Measurements from ENCODE around the gene FOXA1. TPM values are rescaled to one million over a fixed set of nuclear protein-coding genes. Genes with fewer than 3 reads are reported as not detected.

FOXA1 gene
- total RNA-seq, 1 experiment from 2014 or later = 0.07 TPM

DNA sequence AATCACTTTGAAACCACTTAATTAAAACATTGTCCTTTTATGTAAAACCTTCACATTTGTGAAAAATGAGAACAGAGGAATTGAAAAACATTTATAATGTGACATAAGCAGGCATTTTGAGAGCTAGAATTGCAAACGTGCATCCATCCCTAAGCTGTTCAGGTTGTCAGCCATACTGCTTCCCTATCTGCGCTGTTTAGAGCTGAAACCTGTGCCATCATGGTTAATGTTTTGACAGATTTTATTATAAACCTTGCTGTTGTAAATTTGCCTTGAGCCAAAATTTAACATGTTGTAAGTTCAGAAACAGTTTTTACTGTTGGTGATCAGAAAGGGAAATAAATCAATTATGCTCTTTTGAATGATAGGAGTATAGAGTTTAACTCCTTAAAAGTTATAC lies 31.9 kb downstream of the FOXA1 start:
- H4K20me1 ChIP-seq (ENCODE audit: control insufficient read depth, insufficient read depth, insufficient read length) = no peaks in the 10 kb centered on the region
- no peak overlapping the region for H4K5ac ChIP-seq (ENCODE audit: insufficient read length, low read depth, low read length)
- no peaks in the 10 kb centered on the region for H3K4me1 ChIP-seq (ENCODE audit: insufficient read depth, low read length)
- DNase-seq = no peak
- no peak overlapping the region for H3K4me2 ChIP-seq (ENCODE audit: insufficient read depth, insufficient read length, low read length)
- H2BK15ac ChIP-seq (ENCODE audit: low read depth, low read length) = no peak overlapping the region
- H2BK20ac ChIP-seq (ENCODE audit: low read depth, low read length, poor library complexity, severe bottlenecking) = no peak overlapping the region
- H3K9me3 Mint-ChIP-seq = no peaks in the 10 kb centered on the region
- H3K27ac Mint-ChIP-seq = no peak overlapping the region
- no peak overlapping the region for H4K8ac ChIP-seq (replicated peaks; ENCODE audit: insufficient read length, low read depth, low read length)
- H3K27ac ChIP-seq (ENCODE audit: insufficient read length, low read depth, low read length) = no peak overlapping the region
- no peaks in the 10 kb centered on the region for H3K9me3 ChIP-seq (ENCODE audit: control insufficient read depth, low read depth, low read length)
- H3K27me3 ChIP-seq (ENCODE audit: insufficient read depth, low read length) = no peaks in the 10 kb centered on the region
- H2BK12ac ChIP-seq (ENCODE audit: insufficient read length, low read depth, low read length) = no peak overlapping the region
- H3K4ac ChIP-seq (ENCODE audit: low read depth, low read length) = no peak overlapping the region
- H3K14ac ChIP-seq (ENCODE audit: insufficient read depth, low read length) = no peak overlapping the region
- H3K56ac ChIP-seq (ENCODE audit: insufficient read length, low read depth, low read length) = no peak overlapping the region
- H3K4me3 Mint-ChIP-seq = no peak overlapping the region
- no peaks in the 10 kb centered on the region for H3K79me1 ChIP-seq (ENCODE audit: insufficient read depth, low read depth, low read length, poor library complexity, severe bottlenecking)
- no peaks in the 10 kb centered on the region for H3K79me2 ChIP-seq (ENCODE audit: insufficient read depth, low read length)
- WGBS (ENCODE audit: extremely low coverage, insufficient read length, low lambda C conversion rate) = no CpG with 5 or more reads among the region's 2 CpGs
- TF ChIP-seq CTCF (conservative IDR thresholded peaks at IDR 0.05) = no peak
- no peak overlapping the region for H4K91ac ChIP-seq (ENCODE audit: insufficient read length, low read depth, low read length)
- no peaks in the 10 kb centered on the region for H3K27me3 Mint-ChIP-seq (ENCODE audit: low read depth)
- H3T11ph ChIP-seq (ENCODE audit: low read length) = no peak overlapping the region
- no peak overlapping the region for H3K9ac ChIP-seq (ENCODE audit: extremely low read depth, insufficient read length, low read length)
- no peak overlapping the region for H2BK5ac ChIP-seq (ENCODE audit: insufficient read length, low read length)
- no peak overlapping the region for H2BK120ac ChIP-seq (ENCODE audit: low read depth, low read length, poor library complexity, severe bottlenecking)
- no peaks in the 10 kb centered on the region for H3K23me2 ChIP-seq (ENCODE audit: insufficient read length, low read depth, low read length, poor library complexity, severe bottlenecking)
- H3K4me1 Mint-ChIP-seq = peaks cover 9 to 12% of the 10 kb centered on the region in 2 experiments
- H2AFZ ChIP-seq (ENCODE audit: low read length) = no peak overlapping the region
- H3K36me3 Mint-ChIP-seq (ENCODE audit: insufficient read depth in 1 of 3, low read depth in 3 of 3) = 0 out of 7 replicates have a peak, but pooled peaks cover 0 to 1% (median 0%) of the 10 kb centered on the region in 3 experiments
- H2AK5ac ChIP-seq (ENCODE audit: insufficient read length, low read length) = no peak overlapping the region
- no peak overlapping the region for H3K18ac ChIP-seq (ENCODE audit: insufficient read length, low read depth, low read length)
- H3K23ac ChIP-seq (ENCODE audit: insufficient read length, low read depth, low read length) = no peak overlapping the region
